ENCODE results near the gene KAZN.

KAZN gene

DNA sequence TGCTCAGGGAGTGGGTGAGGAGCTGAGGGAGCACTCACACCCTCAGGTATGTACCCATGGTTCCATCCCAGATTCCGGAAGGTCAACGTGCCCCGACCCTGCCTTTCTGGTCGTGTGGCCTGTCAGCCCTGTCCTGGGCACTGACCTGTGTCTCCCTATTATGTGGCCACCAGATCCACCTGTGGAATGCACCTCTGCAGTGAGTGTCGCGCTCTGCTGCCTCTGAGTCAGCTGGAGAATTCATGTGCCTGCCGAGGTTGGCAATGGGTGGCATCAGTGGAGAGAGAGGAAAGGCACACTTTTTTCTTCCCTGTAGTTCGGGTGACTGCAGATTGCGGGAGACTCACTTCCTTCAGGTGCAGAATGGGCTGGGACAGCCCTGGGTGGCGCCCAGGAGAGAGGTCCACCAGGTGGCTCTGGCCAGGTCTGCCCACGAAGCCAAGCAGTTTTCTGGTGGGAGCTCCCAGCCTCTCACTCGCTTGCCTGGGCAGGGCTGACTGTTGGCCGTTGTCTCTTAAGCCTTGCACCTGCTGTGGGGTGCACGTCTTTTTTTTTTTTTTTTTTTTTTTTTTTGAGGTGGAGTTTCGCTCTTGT, 378.9 kb downstream of the KAZN start:
- DNase-seq (ENCODE audit: low read depth in 2 of 2): no peak

- DNase-seq (ENCODE audit: low read depth in 2 of 2): no peak
Measured at GRCh38 chr1:14980621-14981218, 382.2 kb downstream of the KAZN start.

DNA sequence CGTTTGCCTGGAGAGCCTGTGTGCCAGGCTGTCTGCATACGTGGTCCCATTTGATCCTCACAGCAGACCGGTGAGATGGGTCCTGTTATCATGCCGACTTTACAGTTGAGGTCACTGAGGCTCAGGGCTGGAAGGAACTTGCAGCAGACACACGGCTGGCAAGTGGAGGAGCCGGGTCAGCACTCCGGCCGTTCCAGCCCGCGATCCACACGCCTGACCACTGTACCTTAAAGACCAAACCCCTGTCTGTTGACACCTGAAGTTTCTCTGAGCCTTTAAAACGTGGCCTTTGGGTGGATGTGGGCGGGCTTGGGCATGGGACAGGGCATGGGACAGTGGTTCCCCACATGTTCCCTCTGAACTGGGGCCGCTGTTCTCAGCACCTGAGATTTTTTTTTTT, 383.5 kb downstream of the KAZN start:
- DNase-seq (ENCODE audit: low read depth in 2 of 2): no peak

DNA sequence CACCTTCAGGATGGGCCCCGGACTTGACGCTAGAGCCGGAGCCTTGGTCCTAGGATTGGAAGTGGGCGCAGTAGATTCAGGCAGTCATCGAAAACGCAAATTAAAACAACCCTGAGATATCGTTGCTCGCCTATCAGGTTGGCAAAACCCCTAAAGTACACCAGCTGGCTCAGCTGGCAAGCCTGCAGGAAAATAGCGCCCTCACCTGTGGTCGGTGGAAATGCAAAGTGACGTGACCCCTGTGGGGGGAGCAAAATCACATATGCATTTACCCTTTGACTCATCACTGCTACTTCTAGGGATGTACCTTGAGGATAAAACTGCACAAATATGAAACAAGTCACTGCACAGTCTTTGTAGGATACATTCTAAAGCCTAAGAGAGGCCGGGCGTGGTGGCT, 384.8 kb downstream of the KAZN start:
- no peak for DNase-seq (ENCODE audit: low read depth in 2 of 2)

DNA sequence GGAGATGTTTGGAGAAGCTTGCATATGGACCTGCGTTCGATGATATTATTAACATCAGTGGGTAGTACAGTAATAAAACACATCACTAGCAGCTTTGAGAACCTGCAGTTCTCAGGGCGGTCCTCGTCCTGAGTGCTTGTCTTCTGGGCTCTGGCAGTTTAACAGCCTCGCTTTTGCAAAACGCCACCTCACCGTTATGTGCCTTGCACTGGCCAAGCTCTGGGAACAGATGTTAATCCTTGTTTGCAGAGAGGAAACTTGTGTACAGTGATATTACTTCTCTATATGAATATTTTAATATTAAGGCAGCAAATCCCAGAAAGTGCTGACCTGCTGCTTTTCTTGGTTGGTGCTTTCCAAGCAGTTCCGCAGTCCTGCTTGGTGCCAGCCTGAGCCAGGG, 387.7 kb downstream of the KAZN start:
- DNase-seq (ENCODE audit: low read depth in 2 of 2): no peak

DNA sequence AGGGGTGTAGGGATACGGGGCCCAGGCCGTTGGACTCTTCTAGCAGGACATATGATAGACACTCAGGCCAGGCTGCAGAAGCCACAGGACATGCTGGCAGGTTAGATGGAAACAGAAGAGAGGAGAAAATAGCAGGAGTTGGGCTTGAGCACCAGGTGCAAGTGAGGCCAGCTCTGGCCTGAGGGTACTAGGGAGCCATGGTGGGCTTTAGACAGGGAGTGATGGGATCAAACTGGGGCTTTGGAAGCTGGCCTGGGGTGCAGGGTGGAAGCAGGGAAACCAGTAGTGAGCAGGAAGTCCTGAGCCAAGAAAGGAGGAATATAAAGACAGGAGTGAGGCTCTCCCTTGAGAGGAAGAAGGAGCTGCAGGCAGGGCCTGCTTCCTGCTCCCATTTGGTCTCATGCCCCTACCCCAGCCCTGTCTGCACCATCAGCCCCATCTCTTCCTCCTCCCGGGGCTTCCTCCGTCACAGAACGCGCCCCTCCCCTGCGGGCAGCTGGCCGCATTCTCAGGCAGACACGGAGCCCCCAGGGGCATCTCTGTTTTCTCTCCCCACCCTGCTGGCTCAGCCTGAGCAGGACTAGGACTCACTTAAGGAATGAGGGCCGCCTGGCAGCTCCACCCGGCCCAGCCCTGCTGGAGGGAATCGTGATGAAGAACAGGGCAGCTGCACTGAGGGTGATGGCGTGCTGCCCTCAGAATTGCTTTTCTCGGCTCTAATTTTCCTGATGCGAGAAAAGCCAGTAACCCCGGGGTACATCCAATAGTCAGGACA, 389.5 kb downstream of the KAZN start:
- no peak for DNase-seq (ENCODE audit: low read depth in 2 of 2)

GRCh38 chr1:14988636-14989035, 390.2 kb downstream of the KAZN start:
- no peak for DNase-seq (ENCODE audit: low read depth in 2 of 2)

DNA sequence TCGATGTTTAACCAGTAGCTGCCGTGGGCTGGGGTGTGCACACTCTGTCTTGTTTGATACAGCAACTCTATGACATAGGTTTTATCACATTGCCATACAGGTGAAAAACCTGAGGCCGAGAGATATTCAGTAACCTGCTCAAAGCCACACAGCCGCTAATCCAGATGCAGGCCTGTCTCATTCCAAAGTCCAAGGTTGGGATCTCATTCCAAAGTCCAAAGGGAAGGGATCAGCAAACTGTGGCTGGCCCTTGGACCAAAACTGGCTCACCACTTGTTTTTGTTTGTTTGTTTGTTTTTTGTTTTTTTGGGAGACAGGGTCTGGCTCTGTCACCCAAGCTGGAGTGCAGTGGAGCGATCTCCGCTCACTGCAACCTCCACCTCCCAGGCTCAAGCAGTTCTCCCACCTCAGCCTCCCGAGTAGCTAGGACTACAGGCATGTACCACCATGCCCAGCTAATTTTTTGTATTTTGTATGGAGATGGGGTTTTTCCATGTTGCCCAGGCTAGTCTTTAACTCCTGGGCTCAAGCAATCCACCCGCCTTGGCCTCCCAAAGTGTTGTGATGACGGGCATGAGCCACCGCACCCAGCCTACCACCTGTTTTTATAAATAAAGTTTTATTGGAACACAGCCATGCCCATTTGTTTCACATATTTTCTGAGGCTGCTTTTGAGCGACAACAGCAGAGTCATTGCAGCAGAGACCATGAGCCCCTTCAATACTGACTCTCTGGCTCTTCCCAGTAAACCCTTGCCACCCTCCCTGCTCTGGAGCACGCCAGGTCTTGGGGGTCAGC, 391.6 kb downstream of the KAZN start:
- no peak for DNase-seq (ENCODE audit: low read depth in 2 of 2)

DNA sequence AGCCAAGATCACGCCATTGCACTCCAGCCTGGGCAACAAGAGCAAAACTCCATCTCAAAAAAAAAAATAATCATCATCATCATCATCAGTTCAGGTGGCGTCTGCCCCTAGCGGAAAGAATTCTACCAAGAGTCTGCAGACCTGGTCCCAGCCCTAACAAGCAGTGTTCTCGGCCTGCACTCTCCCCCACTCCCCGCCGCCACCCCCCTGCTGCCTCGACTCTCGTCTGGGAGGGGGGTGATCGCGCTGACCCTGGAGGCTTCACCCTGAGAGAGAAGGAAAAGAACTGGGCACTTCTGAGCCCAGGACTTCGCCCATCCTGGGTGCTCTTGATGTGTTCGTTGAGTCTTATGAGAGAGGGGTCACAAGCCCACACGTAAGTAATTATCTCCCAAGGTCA, 394.9 kb downstream of the KAZN start:
- DNase-seq (ENCODE audit: low read depth in 2 of 2): no peak

DNA sequence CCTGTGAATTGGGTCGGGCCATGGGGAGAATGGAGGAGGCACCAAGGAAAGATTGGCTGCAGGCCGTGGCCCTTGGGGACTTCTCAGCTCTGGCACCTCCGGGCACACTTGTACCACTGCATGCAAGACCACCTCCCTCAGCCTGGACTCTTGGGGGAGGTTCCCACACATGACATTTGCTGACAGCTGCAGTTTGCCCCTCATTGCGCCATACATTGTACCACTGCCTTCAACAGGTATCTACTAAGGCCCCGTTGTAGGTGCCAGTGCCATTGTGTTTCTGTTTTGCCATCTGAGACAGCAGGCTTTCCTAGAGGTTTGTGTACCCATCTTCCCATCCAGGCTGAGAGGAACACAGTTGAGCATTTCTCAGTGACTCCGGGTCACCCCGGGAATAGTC, 395.7 kb downstream of the KAZN start:
- no peak for DNase-seq (ENCODE audit: low read depth in 2 of 2)

DNA sequence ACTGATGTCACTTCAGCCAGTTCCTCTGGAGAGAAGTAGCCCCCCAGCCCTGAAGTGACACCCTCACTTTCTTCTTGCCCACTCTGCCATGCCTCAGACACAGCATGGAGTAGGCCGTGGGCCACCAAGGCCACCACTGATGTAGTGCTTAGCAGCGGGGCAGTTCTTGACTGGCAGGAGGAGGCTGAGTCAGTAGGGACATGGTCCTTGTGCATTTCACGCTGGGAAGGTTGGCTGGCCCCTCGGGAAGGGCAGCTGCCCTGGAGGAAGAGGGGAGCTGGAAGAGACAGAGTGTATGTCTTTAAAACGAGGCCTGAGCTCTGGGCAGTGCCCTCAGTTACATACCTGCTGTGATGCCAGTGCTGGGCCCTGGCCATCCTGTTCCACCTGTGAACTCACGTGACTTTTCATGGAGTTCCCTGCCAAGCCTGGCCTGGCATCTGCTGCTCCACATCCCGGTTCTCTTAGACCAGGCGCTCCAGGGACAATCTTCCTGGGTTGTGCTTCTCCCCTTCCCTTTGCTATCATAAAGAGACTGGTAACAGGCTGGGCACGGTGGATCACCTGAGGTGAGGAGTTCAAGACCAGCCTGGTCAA, 396.5 kb downstream of the KAZN start:
- no peak for DNase-seq (ENCODE audit: low read depth in 2 of 2)

DNA sequence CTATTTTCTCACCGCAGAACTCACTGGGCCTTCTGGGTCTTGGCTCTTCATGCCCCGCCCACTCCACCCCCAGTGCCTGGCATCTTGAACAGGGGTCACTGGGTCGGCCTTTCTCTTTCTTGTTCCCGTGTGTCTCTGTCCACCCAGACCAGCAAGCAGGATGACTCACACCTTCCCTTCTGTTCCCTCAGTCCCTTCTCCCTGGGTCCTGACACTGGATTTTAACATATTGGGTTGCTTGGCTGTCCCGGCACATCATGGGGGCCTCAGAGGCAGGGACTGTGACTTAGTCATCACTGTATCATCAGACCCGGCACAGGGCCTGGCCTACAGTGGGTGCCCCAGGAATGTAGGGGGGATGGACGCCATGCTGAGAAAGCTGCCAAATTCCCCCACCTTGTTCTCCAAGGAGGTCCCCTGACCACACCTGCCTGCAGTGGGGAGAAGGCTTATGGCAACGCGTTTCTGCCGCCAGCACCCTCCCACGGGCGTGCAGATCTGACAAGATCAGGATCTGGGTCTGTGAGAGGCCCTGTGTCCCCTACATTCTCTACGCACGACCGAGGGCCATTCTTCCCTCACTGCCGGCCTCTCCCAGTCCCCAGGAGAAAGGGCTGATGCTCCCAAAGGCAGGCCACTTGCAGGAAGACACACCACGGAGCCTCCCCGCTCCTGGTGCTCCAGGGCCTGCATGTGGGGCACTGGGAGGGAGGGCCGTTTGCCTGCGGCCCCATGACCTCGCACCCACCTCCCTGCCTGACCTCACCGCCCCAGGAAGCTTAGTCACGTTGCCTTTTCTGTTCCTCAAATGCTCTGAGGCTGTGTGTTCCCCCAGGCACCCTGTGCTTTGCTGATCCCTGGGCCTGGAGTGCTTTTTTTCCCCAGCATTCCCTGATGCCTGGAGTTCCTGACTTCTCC, 397.9 kb downstream of the KAZN start:
- DNase-seq (ENCODE audit: low read depth in 2 of 2): no peak

DNA sequence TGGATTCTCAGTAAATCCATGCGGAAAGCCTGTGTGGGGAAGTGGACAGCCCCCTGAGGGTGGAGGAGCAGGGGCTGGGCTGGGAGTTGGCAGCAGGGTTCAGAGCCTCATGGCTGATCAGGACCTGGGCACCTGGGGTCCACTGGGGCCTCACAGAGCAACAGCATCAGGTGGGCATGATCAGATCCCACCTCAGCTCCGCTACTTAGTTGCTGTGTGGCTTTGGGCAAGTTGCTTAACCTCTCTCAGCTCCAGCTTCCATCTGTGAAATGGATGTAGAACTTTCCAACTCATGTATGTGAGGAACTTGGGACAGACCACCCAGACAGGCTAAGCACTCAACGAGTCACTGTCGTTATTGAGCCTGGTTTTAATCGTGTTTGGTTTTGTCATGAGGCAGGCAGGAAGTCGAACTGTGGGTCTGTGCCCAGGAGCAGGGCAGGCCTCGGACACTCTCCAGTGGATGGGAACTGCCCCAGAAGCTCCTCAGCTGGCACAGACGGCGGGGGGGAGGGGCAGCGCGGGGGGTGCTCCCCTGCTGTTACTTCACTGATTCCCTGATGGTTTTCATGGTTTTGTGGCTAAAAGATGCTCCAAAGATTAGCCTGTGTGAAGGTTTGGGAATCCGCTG, 399.3 kb downstream of the KAZN start:
- DNase-seq (ENCODE audit: low read depth in 2 of 2): no peak

- no peak for DNase-seq (ENCODE audit: low read depth in 2 of 2)
Measured at GRCh38 chr1:14999441-14999840, 401.0 kb downstream of the KAZN start.

- DNase-seq (ENCODE audit: low read depth in 2 of 2): no peak
Measured at GRCh38 chr1:15000030-15000429, 401.5 kb downstream of the KAZN start.

DNA sequence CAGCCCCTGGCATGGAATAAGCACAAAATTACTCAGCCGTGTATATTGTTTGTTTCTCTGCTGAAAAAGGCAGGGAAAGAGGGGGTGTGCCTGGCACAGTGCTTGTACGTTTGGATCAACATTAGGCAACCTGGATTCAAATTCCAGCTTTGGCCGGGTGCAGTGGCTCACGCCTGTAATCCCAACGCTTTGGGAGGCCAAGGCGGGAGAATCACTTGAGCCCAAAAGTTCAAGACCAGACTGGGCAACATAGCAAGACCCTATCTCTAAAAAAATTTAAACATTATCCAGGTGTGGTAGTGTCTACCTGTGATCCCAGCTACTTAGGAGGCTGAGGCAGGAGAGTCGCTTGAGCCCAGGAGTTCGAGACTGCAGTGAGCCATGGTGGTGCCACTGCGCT, 402.2 kb downstream of the KAZN start:
- DNase-seq (ENCODE audit: low read depth in 2 of 2): no peak

DNA sequence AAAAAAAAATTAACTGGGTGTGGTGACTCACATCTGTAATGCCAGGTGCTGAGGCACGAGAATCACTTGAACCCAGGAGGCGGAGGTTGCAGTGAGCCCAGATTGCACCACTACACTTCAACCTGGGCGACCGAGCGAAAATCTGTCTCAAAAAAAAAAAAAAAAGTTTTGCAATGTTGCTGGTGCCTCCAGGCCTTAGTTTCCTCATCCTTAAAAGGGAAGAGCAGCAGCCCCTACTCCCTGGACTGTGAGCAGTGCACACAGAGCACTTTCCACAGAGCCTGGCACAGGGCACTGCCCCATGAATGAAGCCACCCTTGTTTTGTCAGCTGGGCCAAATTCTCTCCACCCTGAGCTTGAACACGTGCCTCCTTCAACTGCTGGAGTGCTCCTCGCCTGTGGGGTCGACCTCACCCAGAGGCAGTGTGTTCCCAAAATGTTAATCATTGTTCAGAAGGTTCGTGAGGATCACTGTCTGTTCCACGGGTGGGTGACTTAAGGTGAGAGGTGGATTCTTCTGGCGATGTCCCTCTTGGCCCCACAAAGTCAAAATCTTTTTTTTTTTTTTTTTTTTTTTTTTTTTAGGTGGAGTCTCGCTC, 402.9 kb downstream of the KAZN start:
- no peak for DNase-seq (ENCODE audit: low read depth in 2 of 2)

DNA sequence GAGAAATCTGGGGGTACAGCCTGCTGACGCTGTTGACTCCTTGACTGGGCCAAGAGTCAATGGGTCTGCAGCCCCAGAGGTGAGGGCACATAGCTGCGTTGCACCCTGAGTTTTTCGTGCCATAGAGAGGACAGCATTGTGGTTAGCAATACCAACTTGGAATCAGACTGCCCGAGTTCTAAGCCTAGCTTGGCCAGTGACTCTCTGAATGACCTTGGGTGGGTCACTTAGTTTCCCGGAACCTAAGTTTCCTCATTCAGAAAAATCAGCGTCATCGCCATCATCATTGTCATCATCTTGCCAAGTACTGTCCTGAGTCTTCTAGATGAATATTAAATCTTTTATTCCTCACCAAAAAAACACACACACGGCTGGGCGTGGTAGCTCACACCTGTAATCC, 403.8 kb downstream of the KAZN start:
- DNase-seq (ENCODE audit: low read depth in 2 of 2): no peak

DNA sequence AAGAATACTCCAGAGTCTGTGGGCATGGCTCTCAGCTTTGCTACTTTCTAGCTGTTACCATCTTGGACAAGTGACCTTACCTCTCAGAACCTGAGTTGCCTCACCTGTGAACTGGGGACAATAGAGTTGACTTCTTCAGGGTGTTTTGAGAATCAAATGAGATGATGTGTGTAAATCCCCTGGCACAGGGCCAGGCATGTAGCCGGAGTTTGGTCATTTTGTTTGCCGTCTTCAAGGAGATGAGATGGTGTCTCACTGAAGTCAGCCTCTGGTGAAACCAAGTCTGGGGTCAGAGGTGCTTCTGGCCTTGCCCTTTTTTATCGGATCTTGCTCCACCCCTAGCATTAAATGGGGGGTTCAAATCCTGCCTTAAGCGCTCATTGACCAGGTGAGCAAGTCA, 405.9 kb downstream of the KAZN start:
- DNase-seq (ENCODE audit: low read depth in 2 of 2): no peak

- no peak for DNase-seq (ENCODE audit: low read depth in 2 of 2)
Measured at GRCh38 chr1:15005116-15005515, 406.6 kb downstream of the KAZN start.
